GM12878 (cell line): ENCODE measurements around the gene FHIP1B. TPM values are rescaled to one million over a fixed set of nuclear protein-coding genes. Genes with fewer than 3 reads are reported as not detected.
A peak's percentile ranks its signal among the peaks of the same experiment; 100 is the strongest.

Source experiments
- ATAC-seq: fragments of 200-7000 bp; cut with Tn5 transposase; 3 replicates; pipeline ENCODE4 v1.9.1; 2020; ENCODE audit warnings: mild to moderate bottlenecking, moderate library complexity
- BruUV-seq: library from RNA; stranded (reverse); fragments of 400-500 nt; replicated peaks from 2 replicates; lab custom pipeline; 2021; lab: Mats Ljungman, UMichigan
- CTCF ChIA-PET: fragments of 300-600 bp; sonication (Branson Sonifier 250); formaldehyde crosslinking; extraction: SDS; loops from one replicate; lab custom pipeline; 2021; ENCODE audit warnings: inconsistent platforms; lab: Yijun Ruan, JAX
- POLR2A ChIA-PET: fragments of 350-600 bp; formaldehyde crosslinking; extraction: SDS; loops from one replicate; lab custom pipeline; 2021; ENCODE audit warnings: inconsistent platforms; lab: Charles Lee
- RAD21 ChIA-PET: fragments of 300-600 bp; sonication (Branson Sonifier 250); formaldehyde crosslinking; loops from one replicate; lab custom pipeline; 2023; ENCODE audit warnings: antibody characterized with exemption; ENCODE audit not compliant: unreplicated experiment; lab: Charles Lee
- SMC1A ChIA-PET: fragments of 300-600 bp; sonication (Branson Sonifier 250); formaldehyde crosslinking; loops from one replicate; lab custom pipeline; 2023; ENCODE audit not compliant: unreplicated experiment, uncharacterized antibody; lab: Charles Lee
- DNase-seq: peaks from one replicate; pipeline ENCODE4 v3.0.0-alpha.2; 2011; ENCODE audit warnings: low read depth, low spot score
- FAIRE-seq: peaks from 3 replicates; lab custom pipeline; 2011; peaks lifted over from hg19 to GRCh38; lab: Jason Lieb, UNC
- H2AFZ ChIP-seq: 2 replicates; pipeline ENCODE4 v1.6.0; 2011; ENCODE audit warnings: low read depth, low read length, control low read depth; ENCODE audit not compliant: control insufficient read depth
- H3K27ac ChIP-seq: 2 replicates; pipeline ENCODE4 v1.5.1; 2011; ENCODE audit warnings: control low read depth; ENCODE audit not compliant: control insufficient read depth, insufficient read depth
- H3K27me3 ChIP-seq, 2 experiments: replicated peaks in 1 of 2; 2 replicates each; pipeline versions ENCODE4 v1.6.0 to v1.6.1; 2011; ENCODE audit warnings: low read length in 1 of 2; ENCODE audit not compliant: control insufficient read depth in 2 of 2, insufficient read depth in 2 of 2
- H3K36me3 ChIP-seq, 2 experiments: 2 replicates each; pipeline ENCODE4 v1.5.1; 2011; ENCODE audit warnings: low read length in 1 of 2; ENCODE audit not compliant: control insufficient read depth in 2 of 2, insufficient read depth in 2 of 2
- H3K4me1 ChIP-seq: 2 replicates; pipeline ENCODE4 v1.6.1; 2011; ENCODE audit warnings: mild to moderate bottlenecking, low read length, moderate library complexity, mixed read lengths; ENCODE audit not compliant: control insufficient read depth, insufficient read depth
- H3K4me2 ChIP-seq: 2 replicates; pipeline ENCODE4 v1.6.0; 2011; ENCODE audit warnings: control low read depth; ENCODE audit not compliant: control insufficient read depth, insufficient read depth
- H3K4me3 ChIP-seq: fragments of 200-600 bp; sonication (generic); 2 replicates; pipeline ENCODE4 v1.5.1; 2016
- H3K79me2 ChIP-seq: 2 replicates; pipeline ENCODE4 v1.6.0; 2011; ENCODE audit warnings: low read length; ENCODE audit not compliant: control insufficient read depth, insufficient read depth
- H3K9ac ChIP-seq: 2 replicates; pipeline ENCODE4 v1.8.0; 2011; ENCODE audit warnings: low read length, control low read depth, mixed read lengths; ENCODE audit not compliant: control insufficient read depth, insufficient read depth
- H3K9me3 ChIP-seq: replicated peaks from 3 replicates; pipeline ENCODE4 v1.5.1; 2011; ENCODE audit warnings: mild to moderate bottlenecking, low read length; ENCODE audit not compliant: control insufficient read depth, insufficient read depth
- H4K20me1 ChIP-seq: 2 replicates; pipeline ENCODE4 v1.6.0; 2011; ENCODE audit not compliant: control insufficient read depth, insufficient read depth
- ATF7 ChIP-seq: fragments of 450-650 bp; IDR thresholded peaks from 2 replicates; pipeline ENCODE4 v1.6.1; 2016; ENCODE audit warnings: low read depth, mild to moderate bottlenecking
- DPF2 ChIP-seq: fragments of 450-650 bp; IDR thresholded peaks from 2 replicates; pipeline ENCODE4 v1.6.1; 2017; ENCODE audit warnings: mild to moderate bottlenecking
- JUND ChIP-seq: IDR thresholded peaks from 2 replicates; pipeline ENCODE4 v1.6.1; 2012; ENCODE audit warnings: low read depth, mild to moderate bottlenecking, low read length, improper control_type of control experiment, moderate library complexity
- MEF2B ChIP-seq: fragments of 450-650 bp; IDR thresholded peaks from 2 replicates; pipeline ENCODE4 v1.6.1; 2018; ENCODE audit warnings: mild to moderate bottlenecking, moderate library complexity; ENCODE audit not compliant: partially characterized antibody, poor library complexity, severe bottlenecking
- NFYA ChIP-seq: IDR thresholded peaks from 2 replicates; pipeline ENCODE4 v1.6.1; 2011; ENCODE audit warnings: low read depth, mild to moderate bottlenecking, low read length, improper control_type of control experiment, borderline replicate concordance
- NRF1 ChIP-seq: conservative IDR thresholded peaks from 2 replicates; pipeline ENCODE4 v1.6.1; 2011; ENCODE audit warnings: mild to moderate bottlenecking, low read depth, low read length, improper control_type of control experiment
- PML ChIP-seq: IDR thresholded peaks from 2 replicates; pipeline ENCODE4 v1.6.1; 2012; ENCODE audit warnings: low read length, inconsistent platforms
- RAD21 ChIP-seq: IDR thresholded peaks from 2 replicates; pipeline ENCODE4 v1.6.1; 2011; ENCODE audit warnings: mild to moderate bottlenecking, low read depth, low read length, moderate library complexity; ENCODE audit not compliant: insufficient read depth
- SP1 ChIP-seq: IDR thresholded peaks from one replicate; pipeline ENCODE4 v1.6.1; 2011; ENCODE audit warnings: low read depth, low read length
- SPI1 ChIP-seq: IDR thresholded peaks from 2 replicates; pipeline ENCODE4 v1.6.1; 2011; ENCODE audit warnings: low read depth, mild to moderate bottlenecking, low read length, moderate library complexity, borderline replicate concordance; ENCODE audit not compliant: insufficient read depth
- STAT1 ChIP-seq: fragments of 450-650 bp; conservative IDR thresholded peaks from 2 replicates; pipeline ENCODE4 v1.6.1; 2014; ENCODE audit warnings: antibody characterized with exemption, mild to moderate bottlenecking
- SUZ12 ChIP-seq: fragments of 200-600 bp; sonication (generic); IDR thresholded peaks from one replicate; pipeline ENCODE4 v1.6.1; 2018; ENCODE audit warnings: antibody characterized with exemption, mild to moderate bottlenecking; ENCODE audit not compliant: unreplicated experiment
- WGBS: methylation state at CpG from one replicate; pipeline ENCODE4 v1.1.6; 2016; ENCODE audit warnings: low lambda C conversion rate; ENCODE audit not compliant: insufficient replicate concordance, insufficient coverage; ENCODE audit errors: missing lambda C conversion rate; 5-methylcytosine and 5-hydroxymethylcytosine counted together
- in situ Hi-C: fragments of 300-500 bp; cut with MboI; formaldehyde crosslinking; loops from 9 replicates; pipeline ENCODE4 v1.14.3; 2018; ENCODE audit warnings: mixed read lengths
- intact Hi-C: fragments of 100-400 bp; cut with micrococcal nuclease; formaldehyde crosslinking; loops from one replicate; pipeline ENCODE4 v1.14.2; 2022; ENCODE audit not compliant: unreplicated experiment
- polyA plus RNA-seq, 11 experiments: library from polyadenylated mRNA; depleted of rRNA in 4 of 11; unstranded in 6 of 11; stranded (reverse) in 5 of 11; fragments of >200 nt; fragmentation: Nextera tagmentation in 4 of 11; fragmentation: Illumina TruSeq in 1 of 11; extraction: Ambion mirVana in 4 of 11; extraction: Trizol in 1 of 11; gene quantifications; 1 replicate in 1 of 11; 2 replicates in 10 of 11; pipeline versions ENCODE4 v1.2.1 to v1.2.3, GENCODE V29; 2011 to 2016; ENCODE audit warnings: inconsistent platforms in 2 of 11, missing spikeins in 2 of 11, low read depth in 1 of 11
- total RNA-seq, 4 experiments: library from RNA; depleted of rRNA in 3 of 4; stranded (reverse); fragments of >200 nt in 3 of 4; fragmentation: Illumina TruSeq in 1 of 4; extraction: Trizol in 1 of 4; gene quantifications; 2 replicates each; pipeline versions ENCODE4 v1.2.1 to v1.2.3, GENCODE V29; 2013 to 2021
- TF ChIP-seq, protein P1 (sequence below): fragments of 150-350 bp; IDR thresholded peaks from 2 replicates; pipeline ENCODE4 v1.6.1; 2016; ENCODE audit warnings: low read depth, low read length

FHIP1B gene
- total and polyA plus RNA-seq, 10 of the 15 experiments (the other 5 are each of a cell fraction or from before 2014, with no cell fraction given): 0.90 to 28.1 (median 11.1) TPM

DNA sequence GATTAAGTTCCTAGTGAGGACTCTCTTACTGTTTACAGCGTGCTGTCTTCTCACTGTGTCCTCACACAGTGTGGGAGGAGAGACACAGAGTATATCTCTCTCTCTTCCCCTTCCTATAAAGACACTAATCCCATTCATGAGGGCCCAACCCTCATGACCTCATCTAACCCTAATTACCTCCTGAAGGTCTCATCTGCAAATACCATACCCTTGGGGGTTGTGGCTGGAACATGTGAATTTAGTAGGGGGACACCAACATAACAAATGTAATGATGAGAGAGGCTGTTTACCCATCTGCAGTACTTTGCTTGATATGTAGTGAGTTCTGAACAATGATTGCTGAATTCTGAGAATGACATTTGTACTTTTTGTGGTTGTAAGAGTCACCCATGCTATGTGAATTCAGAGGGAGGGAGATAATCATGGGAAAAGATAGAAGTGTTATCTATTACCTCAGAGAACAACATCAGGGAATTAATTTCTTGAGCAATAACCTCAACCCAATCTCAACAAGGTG, 40.3 kb downstream of the FHIP1B start:
- Histone ChIP-seq H3K27me3 (no peaks in the 10 kb centered on the region), H3K4me3 (no peak overlapping the region), H3K27ac (no peak overlapping the region), H3K4me2 (no peak overlapping the region), H3K36me3 (no peaks in the 10 kb centered on the region), H4K20me1 (no peaks in the 10 kb centered on the region)
- RAD21 ChIA-PET: no interaction called here
- FAIRE-seq: no peak
- in situ Hi-C loops: no loop called here
- intact Hi-C loops: no loop called here
- SMC1A ChIA-PET: no interaction called here
- CTCF ChIA-PET: no interaction called here
- peak; percentile 37 for TF ChIP-seq MEF2B
- no peak for TF ChIP-seq PML
- TF ChIP-seq ATF7: peak; percentile 56; the same call in 1 of the 2 replicates
- TF ChIP-seq, all 136 proteins: peak for 2
- H3K9me3 ChIP-seq: no peaks in the 10 kb centered on the region
- H2AFZ ChIP-seq: no peak overlapping the region
- peak; percentile 64 for ATAC-seq
- no peak for DNase-seq
- BruUV-seq: no TSS peak
- H3K9ac ChIP-seq: no peak overlapping the region
- H3K4me1 ChIP-seq: no peaks in the 10 kb centered on the region
- 36% methylated on average over 1 of the region's 1 CpG for WGBS
- no peaks in the 10 kb centered on the region for H3K79me2 ChIP-seq
- POLR2A ChIA-PET: no interaction called here

DNA sequence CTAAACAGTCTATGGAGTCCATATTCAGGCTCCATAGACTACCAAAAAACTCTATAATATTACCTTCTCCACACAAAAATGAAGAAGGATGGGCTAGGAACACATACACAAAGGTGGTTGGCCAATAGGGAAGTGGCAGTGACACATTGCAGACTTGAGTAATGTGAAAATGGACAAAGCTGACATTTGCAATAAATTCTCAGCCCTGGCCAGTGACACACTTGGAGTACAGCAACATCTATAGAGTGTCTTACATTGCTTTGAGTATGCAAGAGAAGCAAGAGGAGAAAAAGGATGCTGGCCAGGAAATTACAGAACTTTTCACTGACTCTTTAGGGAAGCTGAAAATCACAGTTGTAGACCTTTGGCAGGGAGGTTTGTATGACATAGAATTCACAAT, 42.7 kb downstream of the FHIP1B start:
- FAIRE-seq: no peak
- no peak overlapping the region for H3K4me3 ChIP-seq
- in situ Hi-C loops (no loop called here), intact Hi-C loops (no loop called here)
- RAD21 ChIA-PET: no interaction called here
- H3K36me3 ChIP-seq: no peaks in the 10 kb centered on the region
- no peak for ATAC-seq
- H3K79me2 ChIP-seq: no peaks in the 10 kb centered on the region
- no peak overlapping the region for H2AFZ ChIP-seq
- no peaks in the 10 kb centered on the region for H3K9me3 ChIP-seq
- H3K27ac ChIP-seq: no peak overlapping the region
- no peaks in the 10 kb centered on the region for H3K27me3 ChIP-seq
- DNase-seq: no peak
- no peaks in the 10 kb centered on the region for H3K4me1 ChIP-seq
- H3K9ac ChIP-seq: no peak overlapping the region
- CTCF ChIA-PET: interaction anchor here (0.6 kb wide), 1 partner anchor 484 kb away, joined by 3 read pairs; no protein-coding TSS in a partner anchor
- no TSS peak for BruUV-seq
- H4K20me1 ChIP-seq: no peaks in the 10 kb centered on the region
- SMC1A ChIA-PET: interaction anchor here (0.6 kb wide), 1 partner anchor 56 kb away, joined by 3 read pairs; no protein-coding TSS in a partner anchor
- no peak overlapping the region for H3K4me2 ChIP-seq
- POLR2A ChIA-PET: no interaction called here
- no peak for TF ChIP-seq NRF1
- TF ChIP-seq JUND: no peak
- TF ChIP-seq STAT1: no peak
- no peak for TF ChIP-seq SUZ12
- TF ChIP-seq SP1: no peak
- no peak for TF ChIP-seq DPF2
- TF ChIP-seq, protein P1, sequence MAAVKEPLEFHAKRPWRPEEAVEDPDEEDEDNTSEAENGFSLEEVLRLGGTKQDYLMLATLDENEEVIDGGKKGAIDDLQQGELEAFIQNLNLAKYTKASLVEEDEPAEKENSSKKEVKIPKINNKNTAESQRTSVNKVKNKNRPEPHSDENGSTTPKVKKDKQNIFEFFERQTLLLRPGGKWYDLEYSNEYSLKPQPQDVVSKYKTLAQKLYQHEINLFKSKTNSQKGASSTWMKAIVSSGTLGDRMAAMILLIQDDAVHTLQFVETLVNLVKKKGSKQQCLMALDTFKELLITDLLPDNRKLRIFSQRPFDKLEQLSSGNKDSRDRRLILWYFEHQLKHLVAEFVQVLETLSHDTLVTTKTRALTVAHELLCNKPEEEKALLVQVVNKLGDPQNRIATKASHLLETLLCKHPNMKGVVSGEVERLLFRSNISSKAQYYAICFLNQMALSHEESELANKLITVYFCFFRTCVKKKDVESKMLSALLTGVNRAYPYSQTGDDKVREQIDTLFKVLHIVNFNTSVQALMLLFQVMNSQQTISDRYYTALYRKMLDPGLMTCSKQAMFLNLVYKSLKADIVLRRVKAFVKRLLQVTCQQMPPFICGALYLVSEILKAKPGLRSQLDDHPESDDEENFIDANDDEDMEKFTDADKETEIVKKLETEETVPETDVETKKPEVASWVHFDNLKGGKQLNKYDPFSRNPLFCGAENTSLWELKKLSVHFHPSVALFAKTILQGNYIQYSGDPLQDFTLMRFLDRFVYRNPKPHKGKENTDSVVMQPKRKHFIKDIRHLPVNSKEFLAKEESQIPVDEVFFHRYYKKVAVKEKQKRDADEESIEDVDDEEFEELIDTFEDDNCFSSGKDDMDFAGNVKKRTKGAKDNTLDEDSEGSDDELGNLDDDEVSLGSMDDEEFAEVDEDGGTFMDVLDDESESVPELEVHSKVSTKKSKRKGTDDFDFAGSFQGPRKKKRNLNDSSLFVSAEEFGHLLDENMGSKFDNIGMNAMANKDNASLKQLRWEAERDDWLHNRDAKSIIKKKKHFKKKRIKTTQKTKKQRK: no peak
- no peak for TF ChIP-seq NFYA
- TF ChIP-seq RAD21: no peak
- TF ChIP-seq SPI1: no peak
